ENCODE results near the gene SLC35G1. TPM values are rescaled to one million over a fixed set of nuclear protein-coding genes. Genes with fewer than 3 reads are reported as not detected.

SLC35G1 gene
- 1.0 TPM for total RNA-seq

GRCh38 chr10:93893646-93894515 lies at the start of gene SLC35G1:
TSS of gene SLC35G1 (plus strand) at chr10:93893978. CDS start at chr10:93894034, 56 bp downstream.
- Histone ChIP-seq H3K36me3 (ENCODE audit: control insufficient read depth in 3 of 3, insufficient read depth in 3 of 3, low read length in 3 of 3) (peaks cover 0 to 3% (median 0%) of the 10 kb centered on the region in 3 donors), H3K9me3 (ENCODE audit: control insufficient read depth in 3 of 3, low read length in 3 of 3) (no peaks in the 10 kb centered on the region), H3K4me3 (ENCODE audit: low read length in 3 of 3) (peak within 1 kb of the TSS; percentile 80 to 85 (median 84)), H3K4me1 (ENCODE audit: control insufficient read depth in 3 of 3, insufficient read depth in 3 of 3, low read length in 3 of 3) (peaks cover 0 to 9% (median 8%) of the 10 kb centered on the region in 3 donors), H3K27me3 (ENCODE audit: control insufficient read depth in 3 of 3, insufficient read depth in 3 of 3, low read length in 3 of 3) (no peaks in the 10 kb centered on the region), H3K27ac (ENCODE audit: low read depth, low read length) (no peak within 1 kb of the TSS), H3K9ac (ENCODE audit: low read depth in 1 of 3, low read length in 3 of 3) (peak within 1 kb of the TSS; percentile 70 to 86 (median 73))

GRCh38 chr10:93844979-93845626 lies 48.7 kb upstream of the SLC35G1 start:
- no peaks in the 10 kb centered on the region for H3K9me3 ChIP-seq (ENCODE audit: control insufficient read depth in 3 of 3, low read length in 3 of 3)
- peaks cover 0 to 11% (median 0%) of the 10 kb centered on the region in 3 donors for H3K27me3 ChIP-seq (ENCODE audit: control insufficient read depth in 3 of 3, insufficient read depth in 3 of 3, low read length in 3 of 3)
- H3K36me3 ChIP-seq (ENCODE audit: control insufficient read depth in 3 of 3, insufficient read depth in 3 of 3, low read length in 3 of 3), result no peaks in the 10 kb centered on the region
- H3K4me3 ChIP-seq (ENCODE audit: low read length in 3 of 3), result no peak overlapping the region
- H3K4me1 ChIP-seq (ENCODE audit: control insufficient read depth in 3 of 3, insufficient read depth in 3 of 3, low read length in 3 of 3), result no peaks in the 10 kb centered on the region
- H3K9ac ChIP-seq (ENCODE audit: low read depth in 1 of 3, low read length in 3 of 3), result no peak overlapping the region
- H3K27ac ChIP-seq (ENCODE audit: low read depth, low read length), result no peak overlapping the region

- Histone ChIP-seq H3K4me1 (ENCODE audit: control insufficient read depth in 3 of 3, insufficient read depth in 3 of 3, low read length in 3 of 3) (no peaks in the 10 kb centered on the region), H3K9me3 (ENCODE audit: control insufficient read depth in 3 of 3, low read length in 3 of 3) (no peaks in the 10 kb centered on the region), H3K36me3 (ENCODE audit: control insufficient read depth in 3 of 3, insufficient read depth in 3 of 3, low read length in 3 of 3) (no peaks in the 10 kb centered on the region), H3K27ac (ENCODE audit: low read depth, low read length) (no peak overlapping the region), H3K27me3 (ENCODE audit: control insufficient read depth in 3 of 3, insufficient read depth in 3 of 3, low read length in 3 of 3) (peaks cover 0 to 7% (median 0%) of the 10 kb centered on the region in 3 donors), H3K4me3 (ENCODE audit: low read length in 3 of 3) (no peak overlapping the region), H3K9ac (ENCODE audit: low read depth in 1 of 3, low read length in 3 of 3) (no peak overlapping the region)
These were observed 44.2 kb upstream of the SLC35G1 start for GRCh38 chr10:93849593-93849992.

- H3K27ac ChIP-seq (ENCODE audit: low read depth, low read length), result no peak overlapping the region
- H3K4me1 ChIP-seq (ENCODE audit: control insufficient read depth in 3 of 3, insufficient read depth in 3 of 3, low read length in 3 of 3), result no peaks in the 10 kb centered on the region
- no peaks in the 10 kb centered on the region for H3K36me3 ChIP-seq (ENCODE audit: control insufficient read depth in 3 of 3, insufficient read depth in 3 of 3, low read length in 3 of 3)
- peaks cover 0 to 7% (median 0%) of the 10 kb centered on the region in 3 donors for H3K27me3 ChIP-seq (ENCODE audit: control insufficient read depth in 3 of 3, insufficient read depth in 3 of 3, low read length in 3 of 3)
- no peak overlapping the region for H3K4me3 ChIP-seq (ENCODE audit: low read length in 3 of 3)
- no peaks in the 10 kb centered on the region for H3K9me3 ChIP-seq (ENCODE audit: control insufficient read depth in 3 of 3, low read length in 3 of 3)
- H3K9ac ChIP-seq (ENCODE audit: low read depth in 1 of 3, low read length in 3 of 3), result no peak overlapping the region
These were observed 43.5 kb upstream of the SLC35G1 start for GRCh38 chr10:93850031-93851015.

GRCh38 chr10:93851169-93851568 lies 42.6 kb upstream of the SLC35G1 start:
- Histone ChIP-seq H3K36me3 (ENCODE audit: control insufficient read depth in 3 of 3, insufficient read depth in 3 of 3, low read length in 3 of 3) (no peaks in the 10 kb centered on the region), H3K27ac (ENCODE audit: low read depth, low read length) (no peak overlapping the region), H3K27me3 (ENCODE audit: control insufficient read depth in 3 of 3, insufficient read depth in 3 of 3, low read length in 3 of 3) (peaks cover 0 to 7% (median 0%) of the 10 kb centered on the region in 3 donors), H3K4me3 (ENCODE audit: low read length in 3 of 3) (no peak overlapping the region), H3K9ac (ENCODE audit: low read depth in 1 of 3, low read length in 3 of 3) (no peak overlapping the region), H3K4me1 (ENCODE audit: control insufficient read depth in 3 of 3, insufficient read depth in 3 of 3, low read length in 3 of 3) (no peaks in the 10 kb centered on the region), H3K9me3 (ENCODE audit: control insufficient read depth in 3 of 3, low read length in 3 of 3) (no peaks in the 10 kb centered on the region)

- peaks cover 0 to 7% (median 0%) of the 10 kb centered on the region in 3 donors for H3K27me3 ChIP-seq (ENCODE audit: control insufficient read depth in 3 of 3, insufficient read depth in 3 of 3, low read length in 3 of 3)
- H3K9ac ChIP-seq (ENCODE audit: low read depth in 1 of 3, low read length in 3 of 3), result no peak overlapping the region
These were observed 41.2 kb upstream of the SLC35G1 start for GRCh38 chr10:93852476-93853095.

GRCh38 chr10:93854975-93855374 lies 38.8 kb upstream of the SLC35G1 start:
- H3K9ac ChIP-seq (ENCODE audit: low read depth in 1 of 3, low read length in 3 of 3), result no peak overlapping the region
- H3K9me3 ChIP-seq (ENCODE audit: control insufficient read depth in 3 of 3, low read length in 3 of 3), result no peaks in the 10 kb centered on the region
- no peaks in the 10 kb centered on the region for H3K27me3 ChIP-seq (ENCODE audit: control insufficient read depth in 3 of 3, insufficient read depth in 3 of 3, low read length in 3 of 3)
- H3K4me1 ChIP-seq (ENCODE audit: control insufficient read depth in 3 of 3, insufficient read depth in 3 of 3, low read length in 3 of 3), result no peaks in the 10 kb centered on the region
- H3K4me3 ChIP-seq (ENCODE audit: low read length in 3 of 3), result no peak overlapping the region
- H3K36me3 ChIP-seq (ENCODE audit: control insufficient read depth in 3 of 3, insufficient read depth in 3 of 3, low read length in 3 of 3), result no peaks in the 10 kb centered on the region
- no peak overlapping the region for H3K27ac ChIP-seq (ENCODE audit: low read depth, low read length)

More at GRCh38 chr10:93852476-93853095, 41.2 kb upstream of the SLC35G1 start:
- H3K27ac ChIP-seq (ENCODE audit: low read depth, low read length), result no peak overlapping the region
- H3K4me1 ChIP-seq (ENCODE audit: control insufficient read depth in 3 of 3, insufficient read depth in 3 of 3, low read length in 3 of 3), result no peaks in the 10 kb centered on the region
- H3K36me3 ChIP-seq (ENCODE audit: control insufficient read depth in 3 of 3, insufficient read depth in 3 of 3, low read length in 3 of 3), result no peaks in the 10 kb centered on the region
- no peak overlapping the region for H3K4me3 ChIP-seq (ENCODE audit: low read length in 3 of 3)
- H3K9me3 ChIP-seq (ENCODE audit: control insufficient read depth in 3 of 3, low read length in 3 of 3), result no peaks in the 10 kb centered on the region

GRCh38 chr10:93856349-93857145 lies 37.2 kb upstream of the SLC35G1 start:
- Histone ChIP-seq H3K4me1 (ENCODE audit: control insufficient read depth in 3 of 3, insufficient read depth in 3 of 3, low read length in 3 of 3) (no peaks in the 10 kb centered on the region), H3K36me3 (ENCODE audit: control insufficient read depth in 3 of 3, insufficient read depth in 3 of 3, low read length in 3 of 3) (no peaks in the 10 kb centered on the region), H3K27me3 (ENCODE audit: control insufficient read depth in 3 of 3, insufficient read depth in 3 of 3, low read length in 3 of 3) (no peaks in the 10 kb centered on the region), H3K9ac (ENCODE audit: low read depth in 1 of 3, low read length in 3 of 3) (no peak overlapping the region), H3K27ac (ENCODE audit: low read depth, low read length) (no peak overlapping the region), H3K9me3 (ENCODE audit: control insufficient read depth in 3 of 3, low read length in 3 of 3) (no peaks in the 10 kb centered on the region), H3K4me3 (ENCODE audit: low read length in 3 of 3) (no peak overlapping the region)

Measured in skeletal muscle tissue (tissue), 4 donors.